ENCODE measurements around the gene MAP3K14. TPM values are rescaled to one million over a fixed set of nuclear protein-coding genes. Genes with fewer than 3 reads are reported as not detected.

The MAP3K14 gene
- total and polyA plus RNA-seq, 10 of the 15 experiments (the other 5 are each of a cell fraction or from before 2014, with no cell fraction given), result 2.1 to 33.3 (median 19.7) TPM

DNA sequence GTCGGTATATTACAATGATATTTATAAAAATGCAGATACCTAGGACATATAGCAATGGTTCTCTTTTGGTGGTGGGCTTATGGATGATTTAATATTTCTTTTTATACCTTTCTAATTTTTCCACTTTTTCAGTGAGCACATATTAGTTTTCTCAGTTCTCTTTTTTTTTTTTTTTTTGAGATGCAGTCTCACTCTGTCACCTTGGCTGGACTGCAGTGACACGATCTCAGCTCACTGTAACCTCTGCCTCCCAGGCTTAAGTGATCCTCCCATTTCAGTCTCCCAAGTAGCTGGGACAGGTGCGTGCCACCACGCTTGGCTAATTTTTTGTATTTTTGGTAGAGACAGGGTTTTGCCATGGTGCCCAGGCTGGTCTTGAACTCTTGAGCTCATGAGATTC lies 15.1 kb downstream of the MAP3K14 start (continued):
- TF ChIP-seq, protein P1, sequence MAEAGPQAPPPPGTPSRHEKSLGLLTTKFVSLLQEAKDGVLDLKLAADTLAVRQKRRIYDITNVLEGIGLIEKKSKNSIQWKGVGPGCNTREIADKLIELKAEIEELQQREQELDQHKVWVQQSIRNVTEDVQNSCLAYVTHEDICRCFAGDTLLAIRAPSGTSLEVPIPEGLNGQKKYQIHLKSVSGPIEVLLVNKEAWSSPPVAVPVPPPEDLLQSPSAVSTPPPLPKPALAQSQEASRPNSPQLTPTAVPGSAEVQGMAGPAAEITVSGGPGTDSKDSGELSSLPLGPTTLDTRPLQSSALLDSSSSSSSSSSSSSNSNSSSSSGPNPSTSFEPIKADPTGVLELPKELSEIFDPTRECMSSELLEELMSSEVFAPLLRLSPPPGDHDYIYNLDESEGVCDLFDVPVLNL (IDR thresholded peaks at IDR 0.05; ENCODE audit: low read depth, low read length), result no peak
- TF ChIP-seq, protein P2, sequence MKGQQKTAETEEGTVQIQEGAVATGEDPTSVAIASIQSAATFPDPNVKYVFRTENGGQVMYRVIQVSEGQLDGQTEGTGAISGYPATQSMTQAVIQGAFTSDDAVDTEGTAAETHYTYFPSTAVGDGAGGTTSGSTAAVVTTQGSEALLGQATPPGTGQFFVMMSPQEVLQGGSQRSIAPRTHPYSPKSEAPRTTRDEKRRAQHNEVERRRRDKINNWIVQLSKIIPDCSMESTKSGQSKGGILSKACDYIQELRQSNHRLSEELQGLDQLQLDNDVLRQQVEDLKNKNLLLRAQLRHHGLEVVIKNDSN (IDR thresholded peaks at IDR 0.05; ENCODE audit: borderline replicate concordance, extremely low read length, insufficient read depth, low read depth, low read length), result no peak
- TF ChIP-seq PML (IDR thresholded peaks at IDR 0.05; ENCODE audit: low read length) (no peak), CBX3 (IDR thresholded peaks at IDR 0.05; ENCODE audit: borderline replicate concordance, low read depth) (no peak), ZNF384 (IDR thresholded peaks at IDR 0.05; ENCODE audit: borderline replicate concordance, low read depth, low read length) (peak; percentile 87), SUPT20H (IDR thresholded peaks at IDR 0.05; ENCODE audit: borderline replicate concordance, control insufficient read depth, low read depth, low read length) (no peak), KLF5 (IDR thresholded peaks at IDR 0.05; ENCODE audit: partially characterized antibody) (no peak), ZZZ3 (IDR thresholded peaks at IDR 0.05; ENCODE audit: control insufficient read depth, insufficient read length, low read depth) (no peak), BACH1 (IDR thresholded peaks at IDR 0.05; ENCODE audit: borderline replicate concordance) (0 out of 2 replicates have a peak, but pooled peaks have one; percentile 22), IKZF1 (conservative IDR thresholded peaks at IDR 0.05) (no peak; the same call in 1 of the 2 replicates), BCL11A (IDR thresholded peaks at IDR 0.05; ENCODE audit: low read depth, low read length) (no peak), POU2F2 (IDR thresholded peaks at IDR 0.05; ENCODE audit: borderline replicate concordance, low read depth, low read length) (no peak), NR2F1 (conservative IDR thresholded peaks at IDR 0.05) (no peak)
- TF ChIP-seq, protein P3, sequence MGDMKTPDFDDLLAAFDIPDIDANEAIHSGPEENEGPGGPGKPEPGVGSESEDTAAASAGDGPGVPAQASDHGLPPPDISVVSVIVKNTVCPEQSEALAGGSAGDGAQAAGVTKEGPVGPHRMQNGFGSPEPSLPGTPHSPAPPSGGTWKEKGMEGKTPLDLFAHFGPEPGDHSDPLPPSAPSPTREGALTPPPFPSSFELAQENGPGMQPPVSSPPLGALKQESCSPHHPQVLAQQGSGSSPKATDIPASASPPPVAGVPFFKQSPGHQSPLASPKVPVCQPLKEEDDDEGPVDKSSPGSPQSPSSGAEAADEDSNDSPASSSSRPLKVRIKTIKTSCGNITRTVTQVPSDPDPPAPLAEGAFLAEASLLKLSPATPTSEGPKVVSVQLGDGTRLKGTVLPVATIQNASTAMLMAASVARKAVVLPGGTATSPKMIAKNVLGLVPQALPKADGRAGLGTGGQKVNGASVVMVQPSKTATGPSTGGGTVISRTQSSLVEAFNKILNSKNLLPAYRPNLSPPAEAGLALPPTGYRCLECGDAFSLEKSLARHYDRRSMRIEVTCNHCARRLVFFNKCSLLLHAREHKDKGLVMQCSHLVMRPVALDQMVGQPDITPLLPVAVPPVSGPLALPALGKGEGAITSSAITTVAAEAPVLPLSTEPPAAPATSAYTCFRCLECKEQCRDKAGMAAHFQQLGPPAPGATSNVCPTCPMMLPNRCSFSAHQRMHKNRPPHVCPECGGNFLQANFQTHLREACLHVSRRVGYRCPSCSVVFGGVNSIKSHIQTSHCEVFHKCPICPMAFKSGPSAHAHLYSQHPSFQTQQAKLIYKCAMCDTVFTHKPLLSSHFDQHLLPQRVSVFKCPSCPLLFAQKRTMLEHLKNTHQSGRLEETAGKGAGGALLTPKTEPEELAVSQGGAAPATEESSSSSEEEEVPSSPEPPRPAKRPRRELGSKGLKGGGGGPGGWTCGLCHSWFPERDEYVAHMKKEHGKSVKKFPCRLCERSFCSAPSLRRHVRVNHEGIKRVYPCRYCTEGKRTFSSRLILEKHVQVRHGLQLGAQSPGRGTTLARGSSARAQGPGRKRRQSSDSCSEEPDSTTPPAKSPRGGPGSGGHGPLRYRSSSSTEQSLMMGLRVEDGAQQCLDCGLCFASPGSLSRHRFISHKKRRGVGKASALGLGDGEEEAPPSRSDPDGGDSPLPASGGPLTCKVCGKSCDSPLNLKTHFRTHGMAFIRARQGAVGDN (IDR thresholded peaks at IDR 0.05), result no peak
- TF ChIP-seq, protein P4, sequence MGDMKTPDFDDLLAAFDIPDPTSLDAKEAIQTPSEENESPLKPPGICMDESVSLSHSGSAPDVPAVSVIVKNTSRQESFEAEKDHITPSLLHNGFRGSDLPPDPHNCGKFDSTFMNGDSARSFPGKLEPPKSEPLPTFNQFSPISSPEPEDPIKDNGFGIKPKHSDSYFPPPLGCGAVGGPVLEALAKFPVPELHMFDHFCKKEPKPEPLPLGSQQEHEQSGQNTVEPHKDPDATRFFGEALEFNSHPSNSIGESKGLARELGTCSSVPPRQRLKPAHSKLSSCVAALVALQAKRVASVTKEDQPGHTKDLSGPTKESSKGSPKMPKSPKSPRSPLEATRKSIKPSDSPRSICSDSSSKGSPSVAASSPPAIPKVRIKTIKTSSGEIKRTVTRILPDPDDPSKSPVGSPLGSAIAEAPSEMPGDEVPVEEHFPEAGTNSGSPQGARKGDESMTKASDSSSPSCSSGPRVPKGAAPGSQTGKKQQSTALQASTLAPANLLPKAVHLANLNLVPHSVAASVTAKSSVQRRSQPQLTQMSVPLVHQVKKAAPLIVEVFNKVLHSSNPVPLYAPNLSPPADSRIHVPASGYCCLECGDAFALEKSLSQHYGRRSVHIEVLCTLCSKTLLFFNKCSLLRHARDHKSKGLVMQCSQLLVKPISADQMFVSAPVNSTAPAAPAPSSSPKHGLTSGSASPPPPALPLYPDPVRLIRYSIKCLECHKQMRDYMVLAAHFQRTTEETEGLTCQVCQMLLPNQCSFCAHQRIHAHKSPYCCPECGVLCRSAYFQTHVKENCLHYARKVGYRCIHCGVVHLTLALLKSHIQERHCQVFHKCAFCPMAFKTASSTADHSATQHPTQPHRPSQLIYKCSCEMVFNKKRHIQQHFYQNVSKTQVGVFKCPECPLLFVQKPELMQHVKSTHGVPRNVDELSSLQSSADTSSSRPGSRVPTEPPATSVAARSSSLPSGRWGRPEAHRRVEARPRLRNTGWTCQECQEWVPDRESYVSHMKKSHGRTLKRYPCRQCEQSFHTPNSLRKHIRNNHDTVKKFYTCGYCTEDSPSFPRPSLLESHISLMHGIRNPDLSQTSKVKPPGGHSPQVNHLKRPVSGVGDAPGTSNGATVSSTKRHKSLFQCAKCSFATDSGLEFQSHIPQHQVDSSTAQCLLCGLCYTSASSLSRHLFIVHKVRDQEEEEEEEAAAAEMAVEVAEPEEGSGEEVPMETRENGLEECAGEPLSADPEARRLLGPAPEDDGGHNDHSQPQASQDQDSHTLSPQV (IDR thresholded peaks at IDR 0.05), result no peak
- TF ChIP-seq, protein P5, sequence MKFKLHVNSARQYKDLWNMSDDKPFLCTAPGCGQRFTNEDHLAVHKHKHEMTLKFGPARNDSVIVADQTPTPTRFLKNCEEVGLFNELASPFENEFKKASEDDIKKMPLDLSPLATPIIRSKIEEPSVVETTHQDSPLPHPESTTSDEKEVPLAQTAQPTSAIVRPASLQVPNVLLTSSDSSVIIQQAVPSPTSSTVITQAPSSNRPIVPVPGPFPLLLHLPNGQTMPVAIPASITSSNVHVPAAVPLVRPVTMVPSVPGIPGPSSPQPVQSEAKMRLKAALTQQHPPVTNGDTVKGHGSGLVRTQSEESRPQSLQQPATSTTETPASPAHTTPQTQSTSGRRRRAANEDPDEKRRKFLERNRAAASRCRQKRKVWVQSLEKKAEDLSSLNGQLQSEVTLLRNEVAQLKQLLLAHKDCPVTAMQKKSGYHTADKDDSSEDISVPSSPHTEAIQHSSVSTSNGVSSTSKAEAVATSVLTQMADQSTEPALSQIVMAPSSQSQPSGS (IDR thresholded peaks at IDR 0.05; ENCODE audit: low read length), result 0 out of 2 replicates have a peak, but pooled peaks have one; percentile 47
- TF ChIP-seq, protein P6, sequence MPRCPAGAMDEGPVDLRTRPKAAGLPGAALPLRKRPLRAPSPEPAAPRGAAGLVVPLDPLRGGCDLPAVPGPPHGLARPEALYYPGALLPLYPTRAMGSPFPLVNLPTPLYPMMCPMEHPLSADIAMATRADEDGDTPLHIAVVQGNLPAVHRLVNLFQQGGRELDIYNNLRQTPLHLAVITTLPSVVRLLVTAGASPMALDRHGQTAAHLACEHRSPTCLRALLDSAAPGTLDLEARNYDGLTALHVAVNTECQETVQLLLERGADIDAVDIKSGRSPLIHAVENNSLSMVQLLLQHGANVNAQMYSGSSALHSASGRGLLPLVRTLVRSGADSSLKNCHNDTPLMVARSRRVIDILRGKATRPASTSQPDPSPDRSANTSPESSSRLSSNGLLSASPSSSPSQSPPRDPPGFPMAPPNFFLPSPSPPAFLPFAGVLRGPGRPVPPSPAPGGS (IDR thresholded peaks at IDR 0.05; ENCODE audit: borderline replicate concordance, insufficient read depth, low read depth, low read length, poor library complexity, severe bottlenecking), result no peak

Measured in GM12878 (cell line).